ENCODE results near the gene ADGRG3.

DNA sequence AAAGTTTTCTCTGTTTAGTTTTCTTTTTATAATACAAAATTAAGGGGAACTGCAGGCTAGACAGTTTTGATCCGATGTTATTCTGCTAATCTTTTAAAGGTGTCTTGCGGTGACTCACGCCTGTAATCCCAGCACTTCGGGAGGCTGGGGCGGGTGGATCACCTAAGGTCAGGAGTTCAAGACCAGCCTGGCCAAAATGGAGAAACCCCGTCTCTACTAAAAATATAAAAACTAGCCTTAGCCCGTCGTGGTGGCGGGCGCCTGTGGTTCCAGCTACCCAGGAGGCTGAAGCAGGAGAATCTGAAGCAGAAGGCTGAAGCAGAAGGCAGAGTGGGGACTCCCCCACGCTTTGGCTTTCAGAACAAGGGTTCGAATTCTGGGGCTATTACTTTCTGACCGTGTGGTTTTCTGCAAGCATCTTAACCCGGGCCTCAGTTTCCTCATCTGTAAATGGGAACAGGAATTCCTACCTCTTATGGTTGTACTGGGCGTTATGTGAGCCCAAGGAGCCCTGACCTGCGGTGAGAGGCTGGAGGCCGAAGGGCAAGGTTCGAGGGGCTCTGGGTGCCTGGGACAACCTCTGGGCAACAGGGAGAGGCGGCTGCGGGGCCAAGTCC is 66.3 kb downstream of the ADGRG3 start:
- TF ChIP-seq POLR2A (IDR thresholded peaks at IDR 0.05; ENCODE audit: low read depth, low read length) (no peak), POLR2AphosphoS5 (IDR thresholded peaks at IDR 0.05; ENCODE audit: low read depth, low read length) (no peak), POU2F2 (IDR thresholded peaks at IDR 0.05; ENCODE audit: low read depth, low read length) (no peak), TAF1 (IDR thresholded peaks at IDR 0.05; ENCODE audit: low read depth, low read length) (no peak)

All from GM12891 (cell line).